ENCODE data around the gene TSPAN13.

DNA sequence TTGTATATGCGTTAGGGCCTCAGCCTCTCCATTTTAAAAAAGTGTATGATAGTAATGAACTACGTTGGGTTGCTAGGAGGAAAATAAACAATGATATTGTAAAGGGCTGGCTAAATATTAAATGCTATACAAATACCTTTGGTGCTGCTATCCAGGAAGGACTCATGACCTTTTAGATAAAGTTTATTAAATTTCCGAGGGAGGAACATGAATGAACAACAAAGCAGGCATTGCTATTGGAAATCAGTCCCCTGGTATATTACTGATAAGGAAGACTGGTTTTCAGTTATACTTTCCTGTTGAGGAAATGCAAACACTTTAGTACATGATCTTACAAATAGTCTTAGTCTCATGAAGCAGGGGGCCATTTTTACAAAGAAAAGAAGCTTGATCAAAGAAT, 68.5 kb downstream of the TSPAN13 start:
- TF ChIP-seq TAF1 (IDR thresholded peaks at IDR 0.05; ENCODE audit: borderline replicate concordance, low read depth, low read length) (no peak), EZH2 (IDR thresholded peaks at IDR 0.05; ENCODE audit: borderline replicate concordance, control insufficient read depth, low read depth, low read length) (no peak), SMAD1 (IDR thresholded peaks at IDR 0.05; ENCODE audit: low read depth, partially characterized antibody) (no peak), SIN3A (IDR thresholded peaks at IDR 0.05; ENCODE audit: low read depth, low read length) (no peak), MTA2 (IDR thresholded peaks at IDR 0.05; ENCODE audit: low read depth) (no peak), ETV6 (conservative IDR thresholded peaks at IDR 0.05 in 1 of 2, IDR thresholded peaks at IDR 0.05 in 1 of 2; ENCODE audit: borderline replicate concordance in 1 of 2, low read depth in 1 of 2) (no peak), ZBTB33 (IDR thresholded peaks at IDR 0.05) (no peak), HDGF (IDR thresholded peaks at IDR 0.05) (no peak)

All from GM12878 (cell line).